Measurements from ENCODE around the gene SPEM2. TPM values are rescaled to one million over a fixed set of nuclear protein-coding genes. Genes with fewer than 3 reads are reported as not detected.

SPEM2 gene
- total and polyA plus RNA-seq, 9 donors, result not detected

GRCh38 chr17:7427549-7427948, 2.1 kb downstream of the SPEM2 start:
- Histone ChIP-seq H3K27ac (no peak overlapping the region), H3K9me3 (no peaks in the 10 kb centered on the region), H3K4me3 (no peak overlapping the region), H3K4me1 (ENCODE audit: insufficient read depth) (no peaks in the 10 kb centered on the region), H3K36me3 (no peaks in the 10 kb centered on the region), H3K27me3 (no peaks in the 10 kb centered on the region)
- intact Hi-C loops (cut with DNase I), result no loop called here
- TF ChIP-seq, protein P1, sequence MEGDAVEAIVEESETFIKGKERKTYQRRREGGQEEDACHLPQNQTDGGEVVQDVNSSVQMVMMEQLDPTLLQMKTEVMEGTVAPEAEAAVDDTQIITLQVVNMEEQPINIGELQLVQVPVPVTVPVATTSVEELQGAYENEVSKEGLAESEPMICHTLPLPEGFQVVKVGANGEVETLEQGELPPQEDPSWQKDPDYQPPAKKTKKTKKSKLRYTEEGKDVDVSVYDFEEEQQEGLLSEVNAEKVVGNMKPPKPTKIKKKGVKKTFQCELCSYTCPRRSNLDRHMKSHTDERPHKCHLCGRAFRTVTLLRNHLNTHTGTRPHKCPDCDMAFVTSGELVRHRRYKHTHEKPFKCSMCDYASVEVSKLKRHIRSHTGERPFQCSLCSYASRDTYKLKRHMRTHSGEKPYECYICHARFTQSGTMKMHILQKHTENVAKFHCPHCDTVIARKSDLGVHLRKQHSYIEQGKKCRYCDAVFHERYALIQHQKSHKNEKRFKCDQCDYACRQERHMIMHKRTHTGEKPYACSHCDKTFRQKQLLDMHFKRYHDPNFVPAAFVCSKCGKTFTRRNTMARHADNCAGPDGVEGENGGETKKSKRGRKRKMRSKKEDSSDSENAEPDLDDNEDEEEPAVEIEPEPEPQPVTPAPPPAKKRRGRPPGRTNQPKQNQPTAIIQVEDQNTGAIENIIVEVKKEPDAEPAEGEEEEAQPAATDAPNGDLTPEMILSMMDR (IDR thresholded peaks at IDR 0.05), result no peak
- TF ChIP-seq EP300 (IDR thresholded peaks at IDR 0.05), result no peak
- TF ChIP-seq POLR2A (IDR thresholded peaks at IDR 0.05), result no peak
- no peak for DNase-seq
- 79 to 88% (median 82%) methylated on average over 7 of the region's 7 CpGs for WGBS, 3 donors

GRCh38 chr17:7428557-7428956, 3.1 kb downstream of the SPEM2 start, which contains the start of gene SPEM3:
Gene SPEM3, plus strand, starts transcription at chr17:7428857. Its CDS starts 46 bp downstream, at chr17:7428903.
- no peak for DNase-seq
- H3K9me3 ChIP-seq, result no peaks in the 10 kb centered on the region
- no peak within 1 kb of the TSS for H3K27ac ChIP-seq
- no peak within 1 kb of the TSS for H3K4me3 ChIP-seq
- H3K36me3 ChIP-seq, result no peaks in the 10 kb centered on the region
- TF ChIP-seq EP300 (IDR thresholded peaks at IDR 0.05) (no peak), POLR2A (IDR thresholded peaks at IDR 0.05) (no peak)
- intact Hi-C loops (cut with DNase I), result no loop called here
- no peaks in the 10 kb centered on the region for H3K27me3 ChIP-seq
- WGBS, 3 donors, result 54 to 60% (median 56%) methylated on average over 5 of the region's 5 CpGs
- no peaks in the 10 kb centered on the region for H3K4me1 ChIP-seq (ENCODE audit: insufficient read depth)

DNA sequence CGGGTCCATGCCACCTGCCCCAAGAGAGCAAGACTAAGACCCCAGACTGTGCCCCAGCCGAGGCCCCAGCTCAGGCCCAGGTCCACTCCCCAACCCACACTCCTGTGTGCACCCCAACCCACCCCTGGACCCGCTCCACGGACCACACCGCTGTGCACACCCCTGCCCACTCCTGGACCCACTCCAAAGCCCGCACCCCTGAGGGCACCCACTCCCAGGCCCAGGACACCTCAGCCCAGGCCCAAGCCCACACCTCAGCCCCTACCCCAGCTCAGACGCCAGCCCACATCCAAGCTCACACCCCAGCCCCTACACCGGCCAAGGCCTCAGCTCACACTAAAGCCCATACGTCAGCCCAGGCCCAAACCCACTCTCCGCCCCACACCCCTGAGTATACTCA, 4.3 kb downstream of the SPEM2 start:
- TF ChIP-seq POLR2A (IDR thresholded peaks at IDR 0.05) (no peak), EP300 (IDR thresholded peaks at IDR 0.05) (no peak)
- TF ChIP-seq, protein P1 (IDR thresholded peaks at IDR 0.05), result no peak
- Histone ChIP-seq H3K9me3 (no peaks in the 10 kb centered on the region), H3K27me3 (no peaks in the 10 kb centered on the region), H3K4me1 (ENCODE audit: insufficient read depth) (no peaks in the 10 kb centered on the region), H3K4me3 (no peak overlapping the region), H3K27ac (no peak overlapping the region), H3K36me3 (no peaks in the 10 kb centered on the region)
- WGBS, 3 donors, result 89 to 90% (median 90%) methylated on average over 10 of the region's 10 CpGs
- intact Hi-C loops (cut with DNase I), result loop anchor here in 2 of 4 donors (10.0 kb wide), 1 partner anchor 75 kb away; the partner anchor contains the start of genes KCTD11 (in 2 of the 2) and TMEM95 (in 2 of the 2)
- DNase-seq, result no peak

DNA sequence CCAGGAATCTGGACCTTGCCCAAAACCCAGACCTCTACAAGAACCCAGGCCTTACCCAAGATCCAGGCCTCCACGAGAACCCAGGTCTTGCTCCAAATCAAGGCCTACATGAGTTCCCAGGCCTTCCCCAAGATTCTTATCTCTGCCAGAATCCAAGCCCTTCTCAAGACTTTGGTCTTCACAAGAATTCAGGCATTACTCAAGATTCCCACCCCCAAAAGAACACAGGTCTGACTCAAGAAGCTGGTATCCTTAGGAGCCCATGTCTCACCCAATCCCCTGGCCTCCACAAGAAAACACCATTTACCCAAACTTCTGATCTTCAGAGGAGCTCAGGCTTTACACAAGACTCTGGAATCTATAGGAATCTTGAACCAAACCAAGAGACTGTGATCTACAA, 5.8 kb downstream of the SPEM2 start:
- no peaks in the 10 kb centered on the region for H3K27me3 ChIP-seq
- no peaks in the 10 kb centered on the region for H3K4me1 ChIP-seq (ENCODE audit: insufficient read depth)
- H3K9me3 ChIP-seq, result no peaks in the 10 kb centered on the region
- intact Hi-C loops (cut with DNase I), result loop anchor here in 2 of 4 donors (10.0 kb wide), 1 partner anchor 76 kb away; the partner anchor contains the start of genes KCTD11 (in 2 of the 2) and TMEM95 (in 2 of the 2)
- no peak for TF ChIP-seq POLR2A (IDR thresholded peaks at IDR 0.05)
- TF ChIP-seq EP300 (IDR thresholded peaks at IDR 0.05), result no peak
- TF ChIP-seq, protein P1 (IDR thresholded peaks at IDR 0.05), result no peak
- H3K27ac ChIP-seq, result no peak overlapping the region
- DNase-seq, result no peak
- no peak overlapping the region for H3K4me3 ChIP-seq
- WGBS, 3 donors, result 85 to 91% (median 90%) methylated on average over 1 of the region's 1 CpG
- H3K36me3 ChIP-seq, result no peaks in the 10 kb centered on the region

GRCh38 chr17:7432296-7432695, 6.9 kb downstream of the SPEM2 start:
- no peaks in the 10 kb centered on the region for H3K9me3 ChIP-seq
- no peak for DNase-seq
- no peak overlapping the region for H3K4me3 ChIP-seq
- H3K36me3 ChIP-seq, result no peaks in the 10 kb centered on the region
- H3K27me3 ChIP-seq, result no peaks in the 10 kb centered on the region
- intact Hi-C loops (cut with DNase I), result loop anchor here in 2 of 4 donors (10.0 kb wide), 1 partner anchor 77 kb away; the partner anchor contains the start of genes KCTD11 (in 2 of the 2) and TMEM95 (in 2 of the 2)
- TF ChIP-seq, protein P1 (IDR thresholded peaks at IDR 0.05), result no peak
- TF ChIP-seq EP300 (IDR thresholded peaks at IDR 0.05) (no peak), POLR2A (IDR thresholded peaks at IDR 0.05) (no peak)
- H3K4me1 ChIP-seq (ENCODE audit: insufficient read depth), result no peaks in the 10 kb centered on the region
- no peak overlapping the region for H3K27ac ChIP-seq
- 84 to 92% (median 88%) methylated on average over 11 of the region's 11 CpGs for WGBS, 3 donors

Measured in ovary (tissue), 9 donors.